Measurements from ENCODE around the gene OR8D2.

OR8D2 gene

DNA sequence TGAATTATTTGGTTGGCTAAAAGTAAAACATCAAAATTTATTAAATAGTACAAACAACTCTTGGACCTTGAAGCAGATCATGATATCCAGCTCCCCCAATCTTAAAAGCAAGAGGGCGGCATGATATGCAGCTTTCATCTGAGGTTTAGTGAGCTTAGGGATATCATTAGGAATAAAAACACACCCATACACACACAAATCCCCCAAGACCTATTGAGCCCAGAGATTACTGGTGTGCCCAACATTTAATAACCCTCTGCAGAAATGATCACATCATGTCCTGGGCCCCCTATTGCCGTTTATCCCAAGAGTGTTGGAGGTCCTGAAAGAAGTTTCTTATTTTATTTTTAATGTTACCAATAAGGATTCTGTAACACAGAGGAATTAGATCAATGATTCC lies 6.1 kb downstream of the OR8D2 start, which contains the start of gene OR8D1:
TSS of gene OR8D1 (minus strand) at position 101 of the 400 bp plus-strand sequence. CDS start 3,183 bp downstream, outside the sequence.
- Histone ChIP-seq H3K4me1 (ENCODE audit: control insufficient read depth, insufficient read depth, low read length) (no peaks in the 10 kb centered on the region), H3K27ac (ENCODE audit: low read length) (no peak within 1 kb of the TSS), H3K36me3 (ENCODE audit: control insufficient read depth in 2 of 2, insufficient read depth in 2 of 2, low read length in 2 of 2) (no peaks in the 10 kb centered on the region), H3K27me3 (ENCODE audit: control insufficient read depth in 1 of 2, insufficient read depth in 2 of 2, low read length in 2 of 2) (no peaks in the 10 kb centered on the region), H3K9ac (ENCODE audit: low read length in 2 of 2) (no peak within 1 kb of the TSS), H3K9me3 (ENCODE audit: control insufficient read depth in 2 of 2, low read length in 2 of 2) (no peaks in the 10 kb centered on the region), H3K4me3 (ENCODE audit: low read length in 2 of 2) (no peak within 1 kb of the TSS)

GRCh38 chr11:124313131-124313530 lies 6.9 kb downstream of the OR8D2 start:
- H3K36me3 ChIP-seq (ENCODE audit: control insufficient read depth in 2 of 2, insufficient read depth in 2 of 2, low read length in 2 of 2): no peaks in the 10 kb centered on the region
- no peak overlapping the region for H3K9ac ChIP-seq (ENCODE audit: low read length in 2 of 2)
- no peaks in the 10 kb centered on the region for H3K9me3 ChIP-seq (ENCODE audit: control insufficient read depth in 2 of 2, low read length in 2 of 2)
- no peak overlapping the region for H3K4me3 ChIP-seq (ENCODE audit: low read length in 2 of 2)
- H3K4me1 ChIP-seq (ENCODE audit: control insufficient read depth, insufficient read depth, low read length): no peaks in the 10 kb centered on the region
- no peaks in the 10 kb centered on the region for H3K27me3 ChIP-seq (ENCODE audit: control insufficient read depth in 1 of 2, insufficient read depth in 2 of 2, low read length in 2 of 2)
- no peak overlapping the region for H3K27ac ChIP-seq (ENCODE audit: low read length)

DNA sequence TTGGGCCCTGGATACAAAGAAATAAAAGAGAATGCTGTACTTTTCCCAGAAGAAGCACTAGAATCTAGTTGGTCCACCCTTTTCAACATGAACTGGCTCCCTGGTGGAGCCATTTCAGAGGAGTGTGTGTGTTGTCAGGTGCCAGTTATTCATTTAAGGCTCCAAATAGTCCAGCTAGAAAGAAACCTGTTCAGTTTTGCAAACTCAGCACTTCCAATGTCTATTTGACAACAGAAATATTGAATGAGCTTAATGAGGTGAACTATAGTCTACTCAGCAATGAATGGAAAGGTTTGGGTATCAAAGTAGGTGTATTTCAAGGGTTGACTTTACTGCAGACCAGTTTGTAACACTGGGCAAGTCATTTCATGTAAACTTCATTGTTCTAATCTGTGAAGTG lies 8.3 kb downstream of the OR8D2 start:
- Histone ChIP-seq H3K4me3 (ENCODE audit: low read length in 2 of 2) (no peak overlapping the region), H3K36me3 (ENCODE audit: control insufficient read depth in 2 of 2, insufficient read depth in 2 of 2, low read length in 2 of 2) (no peaks in the 10 kb centered on the region), H3K27ac (ENCODE audit: low read length) (no peak overlapping the region), H3K27me3 (ENCODE audit: control insufficient read depth in 1 of 2, insufficient read depth in 2 of 2, low read length in 2 of 2) (no peaks in the 10 kb centered on the region), H3K9me3 (ENCODE audit: control insufficient read depth in 2 of 2, low read length in 2 of 2) (no peaks in the 10 kb centered on the region), H3K4me1 (ENCODE audit: control insufficient read depth, insufficient read depth, low read length) (no peaks in the 10 kb centered on the region), H3K9ac (ENCODE audit: low read length in 2 of 2) (no peak overlapping the region)

- Histone ChIP-seq H3K36me3 (ENCODE audit: control insufficient read depth in 2 of 2, insufficient read depth in 2 of 2, low read length in 2 of 2) (no peaks in the 10 kb centered on the region), H3K4me1 (ENCODE audit: control insufficient read depth, insufficient read depth, low read length) (no peaks in the 10 kb centered on the region), H3K9ac (ENCODE audit: low read length in 2 of 2) (no peak overlapping the region), H3K9me3 (ENCODE audit: control insufficient read depth in 2 of 2, low read length in 2 of 2) (no peaks in the 10 kb centered on the region), H3K27me3 (ENCODE audit: control insufficient read depth in 1 of 2, insufficient read depth in 2 of 2, low read length in 2 of 2) (no peaks in the 10 kb centered on the region), H3K27ac (ENCODE audit: low read length) (no peak overlapping the region), H3K4me3 (ENCODE audit: low read length in 2 of 2) (no peak overlapping the region)
These were observed 8.7 kb downstream of the OR8D2 start for GRCh38 chr11:124311269-124311668.

GRCh38 chr11:124310721-124311120 lies 9.3 kb downstream of the OR8D2 start:
- H3K27ac ChIP-seq (ENCODE audit: low read length): no peak overlapping the region
- H3K4me1 ChIP-seq (ENCODE audit: control insufficient read depth, insufficient read depth, low read length): no peaks in the 10 kb centered on the region
- H3K4me3 ChIP-seq (ENCODE audit: low read length in 2 of 2): no peak overlapping the region
- no peaks in the 10 kb centered on the region for H3K36me3 ChIP-seq (ENCODE audit: control insufficient read depth in 2 of 2, insufficient read depth in 2 of 2, low read length in 2 of 2)
- no peak overlapping the region for H3K9ac ChIP-seq (ENCODE audit: low read length in 2 of 2)
- H3K9me3 ChIP-seq (ENCODE audit: control insufficient read depth in 2 of 2, low read length in 2 of 2): no peaks in the 10 kb centered on the region
- H3K27me3 ChIP-seq (ENCODE audit: control insufficient read depth in 1 of 2, insufficient read depth in 2 of 2, low read length in 2 of 2): no peaks in the 10 kb centered on the region

GRCh38 chr11:124307093-124307492 lies 12.9 kb downstream of the OR8D2 start:
- H3K27ac ChIP-seq (ENCODE audit: low read length): no peak overlapping the region
- H3K4me1 ChIP-seq (ENCODE audit: control insufficient read depth, insufficient read depth, low read length): no peaks in the 10 kb centered on the region

GRCh38 chr11:124302347-124303125 lies 17.5 kb downstream of the OR8D2 start:
- Histone ChIP-seq H3K9ac (ENCODE audit: low read length in 2 of 2) (no peak overlapping the region), H3K27me3 (ENCODE audit: control insufficient read depth in 1 of 2, insufficient read depth in 2 of 2, low read length in 2 of 2) (no peaks in the 10 kb centered on the region), H3K4me3 (ENCODE audit: low read length in 2 of 2) (no peak overlapping the region), H3K27ac (ENCODE audit: low read length) (no peak overlapping the region), H3K4me1 (ENCODE audit: control insufficient read depth, insufficient read depth, low read length) (no peaks in the 10 kb centered on the region), H3K9me3 (ENCODE audit: control insufficient read depth in 2 of 2, low read length in 2 of 2) (peaks cover 0 to 5% of the 10 kb centered on the region in 2 donors), H3K36me3 (ENCODE audit: control insufficient read depth in 2 of 2, insufficient read depth in 2 of 2, low read length in 2 of 2) (no peaks in the 10 kb centered on the region)

More at GRCh38 chr11:124307093-124307492, 12.9 kb downstream of the OR8D2 start:
- no peak overlapping the region for H3K4me3 ChIP-seq (ENCODE audit: low read length in 2 of 2)
- no peaks in the 10 kb centered on the region for H3K36me3 ChIP-seq (ENCODE audit: control insufficient read depth in 2 of 2, insufficient read depth in 2 of 2, low read length in 2 of 2)
- H3K9me3 ChIP-seq (ENCODE audit: control insufficient read depth in 2 of 2, low read length in 2 of 2): no peaks in the 10 kb centered on the region
- no peaks in the 10 kb centered on the region for H3K27me3 ChIP-seq (ENCODE audit: control insufficient read depth in 1 of 2, insufficient read depth in 2 of 2, low read length in 2 of 2)
- no peak overlapping the region for H3K9ac ChIP-seq (ENCODE audit: low read length in 2 of 2)

DNA sequence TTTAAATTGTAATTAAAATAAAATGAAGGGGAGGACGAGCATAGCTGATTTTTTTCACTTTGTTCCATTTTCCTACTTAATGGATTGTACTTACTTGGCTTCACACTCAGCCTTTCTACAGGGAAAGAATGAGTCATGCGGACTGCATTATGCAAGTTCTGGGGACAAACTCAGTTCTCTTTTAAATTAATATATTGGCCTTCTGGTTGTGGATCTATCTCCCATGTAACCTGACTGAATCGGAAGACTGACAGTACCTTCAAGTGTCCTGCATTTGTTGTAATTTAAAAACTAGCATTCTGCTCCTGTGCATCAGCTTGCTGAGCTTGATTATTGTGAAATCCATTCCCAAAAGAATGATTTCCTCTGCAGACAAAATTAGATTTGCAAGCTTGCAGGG lies 18.4 kb downstream of the OR8D2 start:
- no peaks in the 10 kb centered on the region for H3K4me1 ChIP-seq (ENCODE audit: control insufficient read depth, insufficient read depth, low read length)
- H3K27me3 ChIP-seq (ENCODE audit: control insufficient read depth in 1 of 2, insufficient read depth in 2 of 2, low read length in 2 of 2): no peaks in the 10 kb centered on the region
- H3K27ac ChIP-seq (ENCODE audit: low read length): no peak overlapping the region
- H3K36me3 ChIP-seq (ENCODE audit: control insufficient read depth in 2 of 2, insufficient read depth in 2 of 2, low read length in 2 of 2): no peaks in the 10 kb centered on the region
- H3K9me3 ChIP-seq (ENCODE audit: control insufficient read depth in 2 of 2, low read length in 2 of 2): peaks cover 0 to 5% of the 10 kb centered on the region in 2 donors
- H3K9ac ChIP-seq (ENCODE audit: low read length in 2 of 2): no peak overlapping the region
- no peak overlapping the region for H3K4me3 ChIP-seq (ENCODE audit: low read length in 2 of 2)

GRCh38 chr11:124297921-124298320 lies 22.1 kb downstream of the OR8D2 start:
- Histone ChIP-seq H3K36me3 (ENCODE audit: control insufficient read depth in 2 of 2, insufficient read depth in 2 of 2, low read length in 2 of 2) (no peaks in the 10 kb centered on the region), H3K9me3 (ENCODE audit: control insufficient read depth in 2 of 2, low read length in 2 of 2) (peaks cover 0 to 5% of the 10 kb centered on the region in 2 donors), H3K4me3 (ENCODE audit: low read length in 2 of 2) (no peak overlapping the region), H3K4me1 (ENCODE audit: control insufficient read depth, insufficient read depth, low read length) (no peaks in the 10 kb centered on the region), H3K9ac (ENCODE audit: low read length in 2 of 2) (no peak overlapping the region), H3K27me3 (ENCODE audit: control insufficient read depth in 1 of 2, insufficient read depth in 2 of 2, low read length in 2 of 2) (no peaks in the 10 kb centered on the region), H3K27ac (ENCODE audit: low read length) (no peak overlapping the region)

- peaks cover 0 to 5% of the 10 kb centered on the region in 2 donors for H3K9me3 ChIP-seq (ENCODE audit: control insufficient read depth in 2 of 2, low read length in 2 of 2)
- no peak overlapping the region for H3K4me3 ChIP-seq (ENCODE audit: low read length in 2 of 2)
- H3K4me1 ChIP-seq (ENCODE audit: control insufficient read depth, insufficient read depth, low read length): no peaks in the 10 kb centered on the region
- H3K36me3 ChIP-seq (ENCODE audit: control insufficient read depth in 2 of 2, insufficient read depth in 2 of 2, low read length in 2 of 2): no peaks in the 10 kb centered on the region
- no peak overlapping the region for H3K9ac ChIP-seq (ENCODE audit: low read length in 2 of 2)
- H3K27me3 ChIP-seq (ENCODE audit: control insufficient read depth in 1 of 2, insufficient read depth in 2 of 2, low read length in 2 of 2): no peaks in the 10 kb centered on the region
- H3K27ac ChIP-seq (ENCODE audit: low read length): no peak overlapping the region
These were observed 24.0 kb downstream of the OR8D2 start for GRCh38 chr11:124296016-124296415.

GRCh38 chr11:124294687-124295086 lies 25.3 kb downstream of the OR8D2 start:
- no peaks in the 10 kb centered on the region for H3K27me3 ChIP-seq (ENCODE audit: control insufficient read depth in 1 of 2, insufficient read depth in 2 of 2, low read length in 2 of 2)
- no peaks in the 10 kb centered on the region for H3K4me1 ChIP-seq (ENCODE audit: control insufficient read depth, insufficient read depth, low read length)
- H3K36me3 ChIP-seq (ENCODE audit: control insufficient read depth in 2 of 2, insufficient read depth in 2 of 2, low read length in 2 of 2): no peaks in the 10 kb centered on the region
- H3K4me3 ChIP-seq (ENCODE audit: low read length in 2 of 2): no peak overlapping the region
- no peak overlapping the region for H3K9ac ChIP-seq (ENCODE audit: low read length in 2 of 2)
- no peaks in the 10 kb centered on the region for H3K9me3 ChIP-seq (ENCODE audit: control insufficient read depth in 2 of 2, low read length in 2 of 2)
- H3K27ac ChIP-seq (ENCODE audit: low read length): no peak overlapping the region
